ENCODE measurements around the gene PPCDC. TPM values are rescaled to one million over a fixed set of nuclear protein-coding genes. Genes with fewer than 3 reads are reported as not detected.

PPCDC gene
- total and polyA plus RNA-seq, 2 of the 4 experiments (the other 2 are of a cell fraction) = 13.3 to 16.3 TPM

DNA sequence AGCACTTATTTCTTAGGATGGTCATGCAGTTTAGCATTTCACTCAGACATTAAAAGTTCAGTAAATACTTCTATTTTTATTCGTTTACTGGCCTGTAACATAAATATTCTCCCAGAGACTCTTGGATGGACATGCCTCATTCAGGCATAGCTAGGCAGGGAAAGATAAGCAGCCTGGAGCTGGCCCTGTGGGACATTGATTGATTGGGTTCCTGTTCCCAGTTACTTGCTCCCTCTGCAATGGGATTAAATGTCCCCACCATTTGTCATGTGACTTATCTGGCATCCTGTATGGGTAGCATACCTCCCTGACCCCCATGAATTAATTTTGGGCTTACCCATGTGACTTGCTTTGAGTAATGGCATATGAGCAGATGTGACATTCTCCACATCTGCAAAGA lies 30.8 kb upstream of the PPCDC start:
- WGBS, 2 experiments (ENCODE audit: extremely low coverage in 2 of 2, insufficient read length in 1 of 2) = no CpG with 5 or more reads among the region's 1 CpG
- no peaks in the 10 kb centered on the region for H3K4me1 ChIP-seq (ENCODE audit: control insufficient read depth, insufficient read depth, low read length)
- H4K20me1 ChIP-seq (ENCODE audit: insufficient read depth, low read length) = no peaks in the 10 kb centered on the region; the same call in 1 of the 2 replicates
- H4K5ac ChIP-seq (ENCODE audit: low read depth, low read length) = no peak overlapping the region
- H3K4ac ChIP-seq (ENCODE audit: low read depth, low read length) = no peak overlapping the region
- no peak overlapping the region for H3K18ac ChIP-seq (ENCODE audit: low read depth, low read length)
- peaks cover 19% of the 10 kb centered on the region for H3K27me3 ChIP-seq (ENCODE audit: control insufficient read depth, insufficient read depth, low read length)
- H2BK20ac ChIP-seq (ENCODE audit: low read depth, low read length) = no peak overlapping the region
- BruUV-seq (replicated peaks) = no TSS peak
- H4K91ac ChIP-seq (ENCODE audit: insufficient read depth, low read depth, low read length) = no peak overlapping the region
- no peak overlapping the region for H3K27ac ChIP-seq (ENCODE audit: insufficient read depth, low read length)
- H2BK5ac ChIP-seq (ENCODE audit: low read depth, low read length, poor library complexity, severe bottlenecking) = no peak overlapping the region
- ATAC-seq (ENCODE audit: low read depth) (no peak), DNase-seq (no peak)
- no peak overlapping the region for H3K23ac ChIP-seq (ENCODE audit: low read depth, low read length)
- no peak overlapping the region for H2AK5ac ChIP-seq (ENCODE audit: low read depth, low read length)
- TF ChIP-seq RAD21 (IDR thresholded peaks at IDR 0.05; ENCODE audit: low read length) (no peak), RFX5 (IDR thresholded peaks at IDR 0.05; ENCODE audit: low read depth, low read length) (no peak), FOS (IDR thresholded peaks at IDR 0.05; ENCODE audit: low read depth, low read length) (no peak), POLR2A (IDR thresholded peaks at IDR 0.05; ENCODE audit: low read depth, low read length) (no peak), MAFK (IDR thresholded peaks at IDR 0.05; ENCODE audit: low read depth, low read length) (no peak), RCOR1 (IDR thresholded peaks at IDR 0.05; ENCODE audit: insufficient replicate concordance, low read length) (no peak), MXI1 (IDR thresholded peaks at IDR 0.05; ENCODE audit: borderline replicate concordance, low read depth, low read length) (no peak), MAZ (IDR thresholded peaks at IDR 0.05; ENCODE audit: borderline replicate concordance, low read depth, low read length) (no peak), SMC3 (IDR thresholded peaks at IDR 0.05; ENCODE audit: low read depth, low read length) (no peak)
- TF ChIP-seq, protein P1, sequence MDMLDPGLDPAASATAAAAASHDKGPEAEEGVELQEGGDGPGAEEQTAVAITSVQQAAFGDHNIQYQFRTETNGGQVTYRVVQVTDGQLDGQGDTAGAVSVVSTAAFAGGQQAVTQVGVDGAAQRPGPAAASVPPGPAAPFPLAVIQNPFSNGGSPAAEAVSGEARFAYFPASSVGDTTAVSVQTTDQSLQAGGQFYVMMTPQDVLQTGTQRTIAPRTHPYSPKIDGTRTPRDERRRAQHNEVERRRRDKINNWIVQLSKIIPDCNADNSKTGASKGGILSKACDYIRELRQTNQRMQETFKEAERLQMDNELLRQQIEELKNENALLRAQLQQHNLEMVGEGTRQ (IDR thresholded peaks at IDR 0.05; ENCODE audit: low read depth, low read length) = no peak
- TF ChIP-seq, protein P2, sequence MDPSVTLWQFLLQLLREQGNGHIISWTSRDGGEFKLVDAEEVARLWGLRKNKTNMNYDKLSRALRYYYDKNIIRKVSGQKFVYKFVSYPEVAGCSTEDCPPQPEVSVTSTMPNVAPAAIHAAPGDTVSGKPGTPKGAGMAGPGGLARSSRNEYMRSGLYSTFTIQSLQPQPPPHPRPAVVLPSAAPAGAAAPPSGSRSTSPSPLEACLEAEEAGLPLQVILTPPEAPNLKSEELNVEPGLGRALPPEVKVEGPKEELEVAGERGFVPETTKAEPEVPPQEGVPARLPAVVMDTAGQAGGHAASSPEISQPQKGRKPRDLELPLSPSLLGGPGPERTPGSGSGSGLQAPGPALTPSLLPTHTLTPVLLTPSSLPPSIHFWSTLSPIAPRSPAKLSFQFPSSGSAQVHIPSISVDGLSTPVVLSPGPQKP (IDR thresholded peaks at IDR 0.05; ENCODE audit: borderline replicate concordance, low read depth, low read length) = no peak
- TF ChIP-seq, protein P3, sequence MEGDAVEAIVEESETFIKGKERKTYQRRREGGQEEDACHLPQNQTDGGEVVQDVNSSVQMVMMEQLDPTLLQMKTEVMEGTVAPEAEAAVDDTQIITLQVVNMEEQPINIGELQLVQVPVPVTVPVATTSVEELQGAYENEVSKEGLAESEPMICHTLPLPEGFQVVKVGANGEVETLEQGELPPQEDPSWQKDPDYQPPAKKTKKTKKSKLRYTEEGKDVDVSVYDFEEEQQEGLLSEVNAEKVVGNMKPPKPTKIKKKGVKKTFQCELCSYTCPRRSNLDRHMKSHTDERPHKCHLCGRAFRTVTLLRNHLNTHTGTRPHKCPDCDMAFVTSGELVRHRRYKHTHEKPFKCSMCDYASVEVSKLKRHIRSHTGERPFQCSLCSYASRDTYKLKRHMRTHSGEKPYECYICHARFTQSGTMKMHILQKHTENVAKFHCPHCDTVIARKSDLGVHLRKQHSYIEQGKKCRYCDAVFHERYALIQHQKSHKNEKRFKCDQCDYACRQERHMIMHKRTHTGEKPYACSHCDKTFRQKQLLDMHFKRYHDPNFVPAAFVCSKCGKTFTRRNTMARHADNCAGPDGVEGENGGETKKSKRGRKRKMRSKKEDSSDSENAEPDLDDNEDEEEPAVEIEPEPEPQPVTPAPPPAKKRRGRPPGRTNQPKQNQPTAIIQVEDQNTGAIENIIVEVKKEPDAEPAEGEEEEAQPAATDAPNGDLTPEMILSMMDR (conservative IDR thresholded peaks at IDR 0.05; ENCODE audit: low read depth, low read length) = no peak
- H3K36me3 ChIP-seq (ENCODE audit: control insufficient read depth, insufficient read depth, low read length) = no peaks in the 10 kb centered on the region
- no peaks in the 10 kb centered on the region for H3K9me1 ChIP-seq (ENCODE audit: insufficient read depth, low read length)
- no peak overlapping the region for H2BK120ac ChIP-seq (ENCODE audit: low read depth, low read length)
- H3K4me2 ChIP-seq (ENCODE audit: low read depth, low read length) = no peak overlapping the region
- in situ Hi-C loops (cut with MboI; ENCODE audit: low sequenced_read_pairs) = no loop called here
- ChIA-PET POLR2A (ENCODE audit: unreplicated experiment) (interaction anchor here (0.6 kb wide), 1 partner anchor 237 kb away, joined by 3 read pairs; no protein-coding TSS in a partner anchor), CTCF (no interaction called here)
- H3K4me3 ChIP-seq (ENCODE audit: insufficient read depth, low read depth, low read length) = no peak overlapping the region
- H3K14ac ChIP-seq (replicated peaks; ENCODE audit: low read depth, low read length) = no peak overlapping the region
- no peak overlapping the region for H4K8ac ChIP-seq (ENCODE audit: low read depth in 2 of 2, low read length in 2 of 2)
- dilution Hi-C loops (cut with HindIII; ENCODE audit: low sequenced_read_pairs, unreplicated experiment) = no loop called here
- peaks cover 2% of the 10 kb centered on the region; the same call in 1 of the 2 replicates for H3K9me3 ChIP-seq (ENCODE audit: control insufficient read depth, insufficient read depth, low read length)
- H2AK9ac ChIP-seq (replicated peaks; ENCODE audit: low read depth, low read length, poor library complexity) = no peak overlapping the region
- H3K9ac ChIP-seq (ENCODE audit: low read depth, low read length) = no peak overlapping the region
- H3K56ac ChIP-seq (ENCODE audit: extremely low read depth, insufficient read depth, low read length) = no peak overlapping the region
- intact Hi-C loops (cut with micrococcal nuclease) = no loop called here
- H2AFZ ChIP-seq (replicated peaks; ENCODE audit: low read length, poor library complexity) = no peak overlapping the region
- H3K79me1 ChIP-seq (ENCODE audit: low read depth in 1 of 2, low read length in 2 of 2) = no peaks in the 10 kb centered on the region
- no peak overlapping the region for H2BK15ac ChIP-seq (ENCODE audit: low read depth, low read length)
